Stomach (tissue), 4 donors: ENCODE data around the gene DLG5.

Experiments
- CTCF ChIP-seq, 7 experiments: fragments of 450-650 bp in 4 of 7; fragments of 200-600 bp in 3 of 7; sonication (generic) in 3 of 7; IDR thresholded peaks; one replicate each; pipeline ENCODE4 v1.5.1; 2016 to 2019; ENCODE audit warnings: antibody characterized with exemption in 7 of 7, control low read depth in 2 of 7, mild to moderate bottlenecking in 1 of 7
- POLR2A ChIP-seq, 4 donors: fragments of 450-650 bp; IDR thresholded peaks; one replicate each; pipeline ENCODE4 v1.6.1; 2016; ENCODE audit warnings: antibody characterized with exemption in 4 of 4, control low read depth in 2 of 4, mild to moderate bottlenecking in 1 of 4, moderate library complexity in 1 of 4
- POLR2AphosphoS5 ChIP-seq, 3 donors: sonication (generic); formaldehyde crosslinking; IDR thresholded peaks; one replicate each; pipeline ENCODE4 v1.6.1; 2016; ENCODE audit warnings: antibody characterized with exemption in 3 of 3

GRCh38 chr10:77793831-77794230 is 132.7 kb downstream of the DLG5 start:
- TF ChIP-seq CTCF (IDR thresholded peaks at IDR 0.05) (no peak), POLR2AphosphoS5 (IDR thresholded peaks at IDR 0.05) (no peak), POLR2A (IDR thresholded peaks at IDR 0.05) (no peak)
